CD4-positive, alpha-beta T cell treated with Interleukin-12 subunit alpha and Interleukin-12 subunit beta, for 1 hour (primary cell): ENCODE measurements around the gene PSG1.
"Not testable (repeated sequence)": the region's sequence is repeated elsewhere in the genome, so short reads cannot be mapped to it uniquely, and the experiment has no call there.

ENCODE experiments used
- DNase-seq: peaks from one replicate; pipeline ENCODE4 v3.0.0-alpha.2; 2020

PSG1 gene

GRCh38 chr19:42880621-42881020, 1.1 kb upstream of the PSG1 start:
- DNase-seq: not testable (repeated sequence)

- not testable (repeated sequence) for DNase-seq
These were observed 2.9 kb downstream of the PSG1 start for GRCh38 chr19:42876596-42876995.

GRCh38 chr19:42875881-42876280, 3.6 kb downstream of the PSG1 start:
- not testable (repeated sequence) for DNase-seq

GRCh38 chr19:42874901-42875813, 4.4 kb downstream of the PSG1 start:
- DNase-seq: not testable (repeated sequence)

- DNase-seq: not testable (repeated sequence)
These were observed 5.4 kb downstream of the PSG1 start for GRCh38 chr19:42874136-42874535.

- no peak for DNase-seq
These were observed 6.9 kb downstream of the PSG1 start for GRCh38 chr19:42872608-42873007.

GRCh38 chr19:42857544-42857867, 22.0 kb downstream of the PSG1 start:
- DNase-seq: no peak

GRCh38 chr19:42856866-42857543, 22.5 kb downstream of the PSG1 start:
- DNase-seq: not testable (repeated sequence)

- not testable (repeated sequence) for DNase-seq
These were observed 24.8 kb downstream of the PSG1 start for GRCh38 chr19:42854745-42855144.

- not testable (repeated sequence) for DNase-seq
These were observed 26.3 kb downstream of the PSG1 start for GRCh38 chr19:42853231-42853630.

GRCh38 chr19:42852821-42853220, 26.7 kb downstream of the PSG1 start:
- not testable (repeated sequence) for DNase-seq

GRCh38 chr19:42851718-42852280, 27.7 kb downstream of the PSG1 start:
- DNase-seq: not testable (repeated sequence)

GRCh38 chr19:42850981-42851717, 28.4 kb downstream of the PSG1 start:
- no peak for DNase-seq

GRCh38 chr19:42846597-42846996, 32.9 kb downstream of the PSG1 start:
- no peak for DNase-seq

- not testable (repeated sequence) for DNase-seq
These were observed 35.9 kb downstream of the PSG1 start for GRCh38 chr19:42843631-42844030.

- DNase-seq: not testable (repeated sequence)
These were observed 46.6 kb downstream of the PSG1 start for GRCh38 chr19:42832746-42833442.

- DNase-seq: not testable (repeated sequence)
These were observed 47.4 kb downstream of the PSG1 start for GRCh38 chr19:42832023-42832680.

- DNase-seq: no peak
These were observed 48.1 kb downstream of the PSG1 start for GRCh38 chr19:42831221-42832019.

- DNase-seq: not testable (repeated sequence)
These were observed 58.1 kb downstream of the PSG1 start for GRCh38 chr19:42821306-42821977.

- DNase-seq: not testable (repeated sequence)
These were observed 59.4 kb downstream of the PSG1 start for GRCh38 chr19:42819960-42820650.
